ENCODE results near the gene STK24. TPM values are rescaled to one million over a fixed set of nuclear protein-coding genes. Genes with fewer than 3 reads are reported as not detected.

The STK24 gene
- total RNA-seq, 1 donor from 2014 or later = 66.2 TPM

DNA sequence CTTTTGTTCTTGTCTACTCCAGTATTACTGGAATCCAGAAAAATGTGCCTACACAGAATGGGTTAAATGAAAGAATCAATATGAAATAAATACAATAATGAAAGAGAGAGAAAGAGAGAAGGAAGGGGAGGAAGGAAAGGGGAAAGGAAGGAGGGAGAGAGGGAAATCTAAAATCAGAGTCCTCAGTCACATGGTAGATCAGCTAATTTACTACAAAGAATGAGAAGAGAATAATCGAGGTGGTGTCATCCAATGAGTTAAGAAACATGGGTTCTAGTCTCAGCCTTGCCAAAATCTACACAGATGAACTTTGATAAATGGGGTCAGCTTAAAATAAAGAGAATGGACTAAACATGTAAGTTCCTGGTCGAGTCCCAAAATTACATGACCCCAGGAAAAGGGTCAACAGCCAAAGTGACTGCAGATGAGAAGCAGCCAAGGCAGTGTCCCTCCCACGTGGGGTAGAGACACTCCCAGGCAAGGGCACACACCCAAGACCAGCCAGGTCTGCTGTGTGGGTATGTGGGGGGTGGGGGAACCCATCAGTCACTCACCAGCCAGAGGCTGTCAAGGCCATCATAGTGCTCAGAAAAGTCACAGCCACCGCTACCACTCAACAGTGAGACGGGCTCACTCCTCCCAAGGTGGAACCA is 103.6 kb downstream of the STK24 start:
- no peaks in the 10 kb centered on the region for H3K9me3 ChIP-seq (replicated peaks)
- H3K4me1 ChIP-seq = peaks cover 72% of the 10 kb centered on the region
- DNase-seq = no peak
- peak overlapping the region; percentile 78 for H3K27ac ChIP-seq (replicated peaks)
- H3K36me3 ChIP-seq = peaks cover 11% of the 10 kb centered on the region
- TF ChIP-seq, protein P1, sequence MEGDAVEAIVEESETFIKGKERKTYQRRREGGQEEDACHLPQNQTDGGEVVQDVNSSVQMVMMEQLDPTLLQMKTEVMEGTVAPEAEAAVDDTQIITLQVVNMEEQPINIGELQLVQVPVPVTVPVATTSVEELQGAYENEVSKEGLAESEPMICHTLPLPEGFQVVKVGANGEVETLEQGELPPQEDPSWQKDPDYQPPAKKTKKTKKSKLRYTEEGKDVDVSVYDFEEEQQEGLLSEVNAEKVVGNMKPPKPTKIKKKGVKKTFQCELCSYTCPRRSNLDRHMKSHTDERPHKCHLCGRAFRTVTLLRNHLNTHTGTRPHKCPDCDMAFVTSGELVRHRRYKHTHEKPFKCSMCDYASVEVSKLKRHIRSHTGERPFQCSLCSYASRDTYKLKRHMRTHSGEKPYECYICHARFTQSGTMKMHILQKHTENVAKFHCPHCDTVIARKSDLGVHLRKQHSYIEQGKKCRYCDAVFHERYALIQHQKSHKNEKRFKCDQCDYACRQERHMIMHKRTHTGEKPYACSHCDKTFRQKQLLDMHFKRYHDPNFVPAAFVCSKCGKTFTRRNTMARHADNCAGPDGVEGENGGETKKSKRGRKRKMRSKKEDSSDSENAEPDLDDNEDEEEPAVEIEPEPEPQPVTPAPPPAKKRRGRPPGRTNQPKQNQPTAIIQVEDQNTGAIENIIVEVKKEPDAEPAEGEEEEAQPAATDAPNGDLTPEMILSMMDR (IDR thresholded peaks at IDR 0.05; ENCODE audit: borderline replicate concordance) = no peak
- intact Hi-C loops (cut with micrococcal nuclease) = no loop called here
- H3K27me3 ChIP-seq (ENCODE audit: low read depth) = no peaks in the 10 kb centered on the region
- no peak overlapping the region for H3K4me3 ChIP-seq

DNA sequence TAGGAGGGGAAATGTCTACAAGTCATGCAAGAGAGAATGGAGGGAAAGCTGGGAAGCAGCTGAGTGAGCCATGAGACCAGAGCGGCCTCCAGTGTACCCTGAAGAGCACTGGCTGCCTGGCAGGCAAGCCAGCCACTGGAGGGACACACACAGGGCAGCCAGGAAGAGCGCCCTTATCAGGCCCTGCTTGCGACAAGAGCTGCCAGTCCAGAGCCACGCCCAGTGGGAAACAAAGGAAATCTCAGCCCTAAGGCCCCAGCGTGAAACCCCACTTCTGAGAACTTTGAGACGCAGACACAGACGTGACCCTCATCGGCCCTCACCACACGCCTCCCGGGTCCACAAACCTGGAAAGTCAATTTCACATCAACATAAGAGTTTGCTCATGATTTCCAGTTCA is 105.0 kb downstream of the STK24 start:
- Histone ChIP-seq H3K9me3 (replicated peaks) (no peaks in the 10 kb centered on the region), H3K36me3 (peaks cover 11% of the 10 kb centered on the region), H3K27ac (replicated peaks) (peak overlapping the region; percentile 78), H3K4me3 (no peak overlapping the region), H3K27me3 (ENCODE audit: low read depth) (no peaks in the 10 kb centered on the region), H3K4me1 (peaks cover 72% of the 10 kb centered on the region)
- intact Hi-C loops (cut with micrococcal nuclease) = no loop called here
- peak; percentile 57 for DNase-seq
- TF ChIP-seq, protein P1 (IDR thresholded peaks at IDR 0.05; ENCODE audit: borderline replicate concordance) = peak; percentile 57

DNA sequence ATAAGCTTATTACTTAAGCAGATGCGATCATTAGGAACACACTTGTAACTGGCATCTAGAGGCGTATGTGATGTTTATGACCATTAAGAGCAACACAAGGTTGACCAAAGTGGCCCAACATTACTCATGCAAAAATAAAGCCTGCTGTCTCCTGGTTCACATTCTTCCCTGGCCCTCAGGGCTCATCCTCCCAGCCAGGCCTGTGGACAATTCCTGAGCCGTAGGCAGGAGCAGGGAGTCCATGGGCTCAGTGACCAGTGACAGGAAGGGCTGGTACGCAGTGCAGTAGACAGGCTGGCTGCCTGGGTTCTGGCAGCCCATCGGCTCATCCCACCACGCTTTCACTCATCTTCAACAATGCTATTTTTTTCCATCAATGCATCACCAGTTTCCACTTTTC is 106.0 kb downstream of the STK24 start:
- Histone ChIP-seq H3K4me1 (peaks cover 72% of the 10 kb centered on the region), H3K4me3 (no peak overlapping the region), H3K27ac (replicated peaks) (peak overlapping the region; percentile 78), H3K27me3 (ENCODE audit: low read depth) (no peaks in the 10 kb centered on the region), H3K36me3 (peaks cover 17% of the 10 kb centered on the region), H3K9me3 (replicated peaks) (no peaks in the 10 kb centered on the region)
- intact Hi-C loops (cut with micrococcal nuclease) = no loop called here
- no peak for DNase-seq
- TF ChIP-seq, protein P1 (IDR thresholded peaks at IDR 0.05; ENCODE audit: borderline replicate concordance) = no peak

DNA sequence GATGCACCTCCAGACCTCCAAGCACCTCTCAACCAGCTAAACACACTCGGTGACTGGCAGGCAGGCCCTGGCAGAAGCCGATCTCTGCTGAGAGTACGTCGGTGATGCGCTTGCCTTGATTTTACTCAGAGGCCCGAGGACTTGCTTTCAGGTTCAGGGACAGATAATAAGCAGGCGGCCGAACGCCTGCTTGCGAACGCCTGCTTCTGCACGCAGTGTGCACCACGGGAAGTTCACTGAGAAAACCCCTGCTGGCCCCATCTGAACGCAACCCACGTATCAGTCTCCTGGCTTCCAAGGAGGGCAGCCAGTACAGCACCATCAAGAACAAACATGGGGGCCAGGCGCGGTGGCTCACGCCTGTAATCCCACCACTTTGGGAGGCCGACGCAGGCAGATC is 108.0 kb downstream of the STK24 start:
- Histone ChIP-seq H3K9me3 (replicated peaks) (no peaks in the 10 kb centered on the region), H3K27ac (replicated peaks) (peak overlapping the region; percentile 70), H3K4me1 (peaks cover 74% of the 10 kb centered on the region), H3K36me3 (peaks cover 16% of the 10 kb centered on the region), H3K27me3 (ENCODE audit: low read depth) (no peaks in the 10 kb centered on the region), H3K4me3 (no peak overlapping the region)
- no peak for DNase-seq
- TF ChIP-seq, protein P1 (IDR thresholded peaks at IDR 0.05; ENCODE audit: borderline replicate concordance) = no peak
- intact Hi-C loops (cut with micrococcal nuclease) = no loop called here

DNA sequence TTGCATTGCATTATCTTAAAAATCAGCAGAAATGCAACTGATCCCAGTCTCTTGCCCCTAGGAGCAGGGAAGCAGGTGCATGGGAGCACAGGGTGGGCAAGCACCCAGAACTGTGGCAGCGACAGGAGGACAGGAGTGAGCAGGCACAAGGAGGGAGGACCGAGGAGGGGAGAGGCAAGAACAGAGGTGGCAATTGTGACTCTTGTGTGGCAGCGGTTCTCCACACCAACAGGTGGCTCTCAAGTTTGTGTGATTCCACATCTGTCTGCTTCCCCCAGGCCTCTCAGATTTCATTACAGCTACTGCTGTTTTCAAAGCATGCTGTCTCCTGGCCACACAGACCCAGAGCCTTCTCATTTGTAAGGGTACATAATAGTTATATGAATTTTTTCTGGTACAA is 108.5 kb downstream of the STK24 start:
- peaks cover 74% of the 10 kb centered on the region for H3K4me1 ChIP-seq
- H3K36me3 ChIP-seq = peaks cover 21% of the 10 kb centered on the region
- no peaks in the 10 kb centered on the region for H3K9me3 ChIP-seq (replicated peaks)
- no peak for DNase-seq
- H3K27ac ChIP-seq (replicated peaks) = peak overlapping the region; percentile 70
- TF ChIP-seq, protein P1 (IDR thresholded peaks at IDR 0.05; ENCODE audit: borderline replicate concordance) = no peak
- H3K4me3 ChIP-seq = no peak overlapping the region
- no peaks in the 10 kb centered on the region for H3K27me3 ChIP-seq (ENCODE audit: low read depth)
- intact Hi-C loops (cut with micrococcal nuclease) = no loop called here

Data from left ventricle myocardium inferior (tissue), 1 donor.